OCI-LY7 (cell line): ENCODE results near the gene MUC21. TPM values are rescaled to one million over a fixed set of nuclear protein-coding genes. Genes with fewer than 3 reads are reported as not detected.
"Not testable (repeated sequence)": the region's sequence is repeated elsewhere in the genome, so short reads cannot be mapped to it uniquely, and the experiment has no call there.

Source experiments
- BruUV-seq: library from RNA; stranded (reverse); fragments of 400-500 nt; replicated peaks from 2 replicates; lab custom pipeline; 2021; lab: Mats Ljungman, UMichigan
- CTCF ChIA-PET: fragments of 300-600 bp; sonication (Branson Sonifier 250); formaldehyde crosslinking; loops from one replicate; lab custom pipeline; 2022; ENCODE audit warnings: antibody characterized with exemption; ENCODE audit not compliant: unreplicated experiment; lab: Charles Lee
- POLR2A ChIA-PET: fragments of 300-600 bp; sonication (Branson Sonifier 250); formaldehyde crosslinking; loops from one replicate; lab custom pipeline; 2022; ENCODE audit warnings: antibody characterized with exemption; lab: Charles Lee
- DNase-seq: peaks from one replicate; pipeline ENCODE4 v3.0.0-alpha.2; 2015; ENCODE audit warnings: low spot score
- H2AFZ ChIP-seq: fragments of 200-600 bp; sonication (generic), shearing (Covaris generic); 2 replicates; pipeline ENCODE4 v1.6.1; 2014; ENCODE audit warnings: mild to moderate bottlenecking, antibody characterized with exemption, low read length, moderate library complexity
- H3K27ac ChIP-seq: fragments of 200-600 bp; sonication (generic); 2 replicates; pipeline ENCODE4 v1.5.1; 2014; ENCODE audit warnings: mixed run types, low read depth, mild to moderate bottlenecking, moderate library complexity, low read length, inconsistent platforms; ENCODE audit not compliant: poor library complexity, severe bottlenecking
- H3K36me3 ChIP-seq: fragments of 200-600 bp; sonication (generic); 2 replicates; pipeline ENCODE4 v1.6.1; 2014; ENCODE audit warnings: mild to moderate bottlenecking, antibody characterized with exemption, low read length, moderate library complexity, mixed read lengths; ENCODE audit not compliant: insufficient read depth
- H3K4me1 ChIP-seq: fragments of 200-600 bp; sonication (generic); 2 replicates; pipeline ENCODE4 v1.5.1; 2014; ENCODE audit warnings: mild to moderate bottlenecking, low read length; ENCODE audit not compliant: insufficient read depth, poor library complexity, severe bottlenecking
- H3K4me2 ChIP-seq: fragments of 200-600 bp; sonication (generic); 2 replicates; pipeline ENCODE4 v1.6.1; 2014; ENCODE audit warnings: mild to moderate bottlenecking, low read length
- H3K4me3 ChIP-seq: fragments of 200-600 bp; sonication (generic); 2 replicates; pipeline ENCODE4 v1.5.1; 2014; ENCODE audit warnings: mild to moderate bottlenecking, low read depth, low read length; ENCODE audit not compliant: poor library complexity, severe bottlenecking
- H3K79me2 ChIP-seq: fragments of 200-600 bp; sonication (generic); 2 replicates; pipeline ENCODE4 v1.6.1; 2016; ENCODE audit warnings: low read depth, mild to moderate bottlenecking, low read length, moderate library complexity, mixed read lengths; ENCODE audit not compliant: insufficient read depth
- H3K9me2 ChIP-seq: fragments of 200-600 bp; sonication (generic); 2 replicates; pipeline ENCODE4 v1.6.1; 2016; ENCODE audit warnings: mild to moderate bottlenecking, low read length, mixed read lengths; ENCODE audit not compliant: insufficient read depth
- H3K9me3 ChIP-seq: fragments of 200-600 bp; sonication (generic); 2 replicates; pipeline ENCODE4 v1.6.1; 2014; ENCODE audit warnings: mild to moderate bottlenecking, mixed run types, low read length, mixed read lengths
- H4K20me1 ChIP-seq: fragments of 200-600 bp; sonication (generic); 2 replicates; pipeline ENCODE4 v1.6.1; 2014; ENCODE audit warnings: mild to moderate bottlenecking, antibody characterized with exemption, low read length, moderate library complexity, mixed read lengths; ENCODE audit not compliant: insufficient read depth
- EZH2phosphoT487 ChIP-seq: fragments of 200-600 bp; sonication (generic); IDR thresholded peaks from 2 replicates; pipeline ENCODE4 v1.6.1; 2018; ENCODE audit warnings: low read depth, borderline replicate concordance, mild to moderate bottlenecking, mixed run types, antibody characterized with exemption, low read length, moderate library complexity, mixed read lengths
- intact Hi-C: fragments of 100-400 bp; cut with micrococcal nuclease; formaldehyde crosslinking; loops from one replicate; pipeline ENCODE4 v1.10.0; 2022; ENCODE audit not compliant: unreplicated experiment
- total RNA-seq, 2 experiments: library from RNA; depleted of rRNA in 1 of 2; stranded (reverse); fragments of >200 nt in 1 of 2; shearing (Covaris generic) in 1 of 2; gene quantifications; 2 replicates each; pipeline ENCODE4 v1.2.3, GENCODE V29; 2014 to 2022
- TF ChIP-seq, protein P1 (sequence below): fragments of 200-600 bp; sonication (generic); conservative IDR thresholded peaks from 2 replicates; pipeline ENCODE4 v1.5.1; 2014; ENCODE audit warnings: mild to moderate bottlenecking, antibody characterized with exemption, low read length, moderate library complexity, mixed read lengths

The MUC21 gene
- total RNA-seq, 2 experiments from 2014 or later, result not detected

GRCh38 chr6:30964075-30964474, 19.4 kb upstream of the MUC21 start:
- TF ChIP-seq, protein P1, sequence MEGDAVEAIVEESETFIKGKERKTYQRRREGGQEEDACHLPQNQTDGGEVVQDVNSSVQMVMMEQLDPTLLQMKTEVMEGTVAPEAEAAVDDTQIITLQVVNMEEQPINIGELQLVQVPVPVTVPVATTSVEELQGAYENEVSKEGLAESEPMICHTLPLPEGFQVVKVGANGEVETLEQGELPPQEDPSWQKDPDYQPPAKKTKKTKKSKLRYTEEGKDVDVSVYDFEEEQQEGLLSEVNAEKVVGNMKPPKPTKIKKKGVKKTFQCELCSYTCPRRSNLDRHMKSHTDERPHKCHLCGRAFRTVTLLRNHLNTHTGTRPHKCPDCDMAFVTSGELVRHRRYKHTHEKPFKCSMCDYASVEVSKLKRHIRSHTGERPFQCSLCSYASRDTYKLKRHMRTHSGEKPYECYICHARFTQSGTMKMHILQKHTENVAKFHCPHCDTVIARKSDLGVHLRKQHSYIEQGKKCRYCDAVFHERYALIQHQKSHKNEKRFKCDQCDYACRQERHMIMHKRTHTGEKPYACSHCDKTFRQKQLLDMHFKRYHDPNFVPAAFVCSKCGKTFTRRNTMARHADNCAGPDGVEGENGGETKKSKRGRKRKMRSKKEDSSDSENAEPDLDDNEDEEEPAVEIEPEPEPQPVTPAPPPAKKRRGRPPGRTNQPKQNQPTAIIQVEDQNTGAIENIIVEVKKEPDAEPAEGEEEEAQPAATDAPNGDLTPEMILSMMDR, result no peak
- TF ChIP-seq EZH2phosphoT487, result no peak
- no peak overlapping the region for H3K4me2 ChIP-seq
- H3K79me2 ChIP-seq, result no peaks in the 10 kb centered on the region
- no peaks in the 10 kb centered on the region for H3K4me1 ChIP-seq
- no peaks in the 10 kb centered on the region for H3K9me3 ChIP-seq
- DNase-seq, result no peak
- no peak overlapping the region for H2AFZ ChIP-seq
- H3K36me3 ChIP-seq, result no peaks in the 10 kb centered on the region
- ChIA-PET POLR2A (interaction anchor here (0.7 kb wide), 1 partner anchor 80 kb away, joined by 3 read pairs; no protein-coding TSS in a partner anchor), CTCF (no interaction called here)
- H4K20me1 ChIP-seq, result no peaks in the 10 kb centered on the region
- BruUV-seq, result no TSS peak
- H3K27ac ChIP-seq, result no peak overlapping the region
- no peak overlapping the region for H3K4me3 ChIP-seq
- intact Hi-C loops, result no loop called here
- no peaks in the 10 kb centered on the region for H3K9me2 ChIP-seq

- TF ChIP-seq, protein P1, result no peak
- no peak for TF ChIP-seq EZH2phosphoT487
- Histone ChIP-seq H2AFZ (no peak overlapping the region), H3K4me3 (no peak overlapping the region), H3K4me2 (no peak overlapping the region), H3K9me2 (no peaks in the 10 kb centered on the region), H3K9me3 (no peaks in the 10 kb centered on the region), H3K4me1 (no peaks in the 10 kb centered on the region), H4K20me1 (no peaks in the 10 kb centered on the region), H3K79me2 (no peaks in the 10 kb centered on the region), H3K36me3 (no peaks in the 10 kb centered on the region), H3K27ac (no peak overlapping the region)
- ChIA-PET POLR2A (no interaction called here), CTCF (no interaction called here)
- intact Hi-C loops, result no loop called here
- no TSS peak for BruUV-seq
- no peak for DNase-seq
These were observed 18.3 kb upstream of the MUC21 start for GRCh38 chr6:30965140-30965601.

DNA sequence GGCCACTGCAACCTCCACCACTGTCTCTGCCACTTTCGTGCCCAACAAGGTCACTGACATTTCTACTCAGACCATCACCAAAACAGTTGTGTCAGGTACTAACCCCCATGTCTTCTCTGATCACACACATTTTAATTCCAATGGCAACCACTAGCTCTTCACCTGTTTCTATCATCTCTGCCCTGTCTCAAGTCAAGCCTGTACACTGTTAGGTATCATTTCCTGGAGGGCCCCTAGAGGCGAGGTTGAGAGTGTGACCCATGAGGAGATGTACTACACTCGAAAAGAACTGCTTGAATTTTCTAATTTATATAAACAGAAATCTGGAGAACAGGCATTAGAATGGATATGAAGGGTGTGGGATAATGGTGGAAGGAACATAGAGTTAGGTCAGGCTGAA, 17.4 kb upstream of the MUC21 start:
- H4K20me1 ChIP-seq, result no peaks in the 10 kb centered on the region
- no peak overlapping the region for H3K27ac ChIP-seq
- no peaks in the 10 kb centered on the region for H3K9me2 ChIP-seq
- no peaks in the 10 kb centered on the region for H3K9me3 ChIP-seq
- H3K36me3 ChIP-seq, result no peaks in the 10 kb centered on the region
- H3K79me2 ChIP-seq, result no peaks in the 10 kb centered on the region
- no peak overlapping the region for H3K4me3 ChIP-seq
- ChIA-PET CTCF (no interaction called here), POLR2A (interaction anchor here (0.6 kb wide), 1 partner anchor 262 kb away, joined by 3 read pairs; no protein-coding TSS in a partner anchor)
- TF ChIP-seq, protein P1, result 0 out of 2 replicates have a peak, but pooled peaks have one; percentile 35
- TF ChIP-seq EZH2phosphoT487, result no peak
- no peak for DNase-seq
- no peak overlapping the region for H2AFZ ChIP-seq
- H3K4me2 ChIP-seq, result no peak overlapping the region
- intact Hi-C loops, result no loop called here
- no TSS peak for BruUV-seq
- no peaks in the 10 kb centered on the region for H3K4me1 ChIP-seq

DNA sequence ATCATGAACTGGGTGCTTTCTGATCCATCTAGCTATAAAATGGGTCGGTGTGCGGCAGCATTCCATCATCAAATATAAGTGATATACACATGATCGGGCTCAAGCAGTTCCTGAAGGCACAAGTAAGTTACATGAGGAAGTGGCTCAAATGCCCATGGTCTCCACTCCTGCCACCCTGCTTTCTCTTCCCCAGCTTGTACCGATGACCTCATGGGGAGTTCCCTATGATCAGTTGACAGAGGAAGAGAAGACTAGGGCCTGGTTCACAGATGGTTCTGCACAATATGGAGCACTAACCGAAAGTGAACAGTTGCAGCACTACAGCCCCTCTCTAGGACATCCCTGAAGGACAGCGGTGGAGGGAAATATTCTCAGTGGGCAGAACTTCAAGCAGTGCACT, 14.3 kb upstream of the MUC21 start:
- H3K4me1 ChIP-seq, H3K4me2 ChIP-seq, DNase-seq, CTCF ChIA-PET, H3K36me3 ChIP-seq, H2AFZ ChIP-seq, H3K9me3 ChIP-seq, H3K9me2 ChIP-seq, H4K20me1 ChIP-seq, POLR2A ChIA-PET, BruUV-seq, H3K4me3 ChIP-seq, H3K27ac ChIP-seq, intact Hi-C loops, H3K79me2 ChIP-seq: not testable (repeated sequence)
